ENCODE measurements around the gene SH3TC2. TPM values are rescaled to one million over a fixed set of nuclear protein-coding genes. Genes with fewer than 3 reads are reported as not detected.

The SH3TC2 gene
- total RNA-seq, 1 donor from 2014 or later: 0.41 TPM

DNA sequence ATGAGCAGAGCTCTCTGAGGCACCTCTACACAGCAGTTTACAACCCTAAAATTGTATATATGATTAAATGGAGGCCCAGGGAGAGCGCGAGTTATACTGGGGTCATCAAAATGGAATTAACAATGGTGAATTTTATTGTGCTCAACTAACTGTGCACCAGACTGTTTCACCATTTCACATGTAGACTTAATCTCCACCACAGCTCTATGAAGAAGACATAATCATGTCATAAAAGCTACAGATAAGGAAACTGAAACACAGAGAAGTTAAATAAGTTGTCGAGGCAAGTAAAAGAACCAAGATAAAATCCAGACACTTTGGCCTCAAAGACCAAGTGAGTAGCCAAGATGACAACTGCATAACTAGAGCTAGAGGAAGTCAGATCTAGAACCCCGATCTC lies 1.5 kb downstream of the SH3TC2 start:
- DNase-seq (ENCODE audit: low spot score in 2 of 2) (no peak), FAIRE-seq (no peak)

DNA sequence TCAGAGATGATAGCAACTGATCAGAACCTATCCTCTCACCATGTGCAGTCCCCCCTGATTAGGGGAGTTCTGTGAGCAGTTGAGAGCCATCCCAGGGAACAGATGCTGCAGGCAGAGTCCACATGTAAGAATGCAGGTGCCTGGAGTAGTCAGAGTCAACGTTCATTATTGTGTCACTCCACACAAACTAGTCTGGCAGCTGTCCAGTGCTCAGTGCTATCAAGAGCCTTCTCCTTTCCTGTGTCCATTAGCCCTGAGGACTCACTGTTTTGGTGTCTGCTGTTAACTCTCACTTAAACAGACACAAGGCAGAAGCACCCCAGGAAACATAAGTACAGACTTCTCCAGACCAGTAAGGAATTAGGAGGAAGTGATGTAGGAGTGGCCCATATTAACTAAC lies 2.5 kb downstream of the SH3TC2 start:
- DNase-seq (ENCODE audit: low spot score in 2 of 2): no peak
- no peak for FAIRE-seq

DNA sequence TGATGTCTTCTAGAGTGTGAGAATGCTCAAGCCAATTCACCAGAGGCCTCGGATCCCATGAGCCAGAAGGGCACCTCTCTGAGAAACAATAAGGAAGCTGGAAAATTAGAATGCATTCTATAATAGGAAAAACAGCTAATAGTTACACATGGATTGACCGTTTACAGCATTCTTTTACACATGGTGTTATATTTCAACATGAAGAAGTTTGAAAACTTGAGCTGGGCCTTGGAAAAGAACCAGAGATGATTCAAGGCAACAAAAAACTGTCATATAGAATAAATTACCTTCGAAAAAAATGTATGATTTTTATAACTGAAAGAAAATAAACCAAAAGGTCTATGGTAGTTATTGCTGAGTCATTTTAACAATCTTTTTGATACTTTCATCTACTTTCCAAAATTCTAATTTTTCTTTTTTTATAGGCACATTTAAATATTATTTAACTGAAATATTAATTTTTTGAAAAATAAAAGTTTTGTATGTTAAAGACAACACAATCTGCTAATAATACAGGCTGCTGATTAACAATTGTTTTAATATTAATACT lies 6.2 kb downstream of the SH3TC2 start:
- FAIRE-seq (peak; percentile 65), DNase-seq (ENCODE audit: low spot score in 2 of 2) (no peak)

DNA sequence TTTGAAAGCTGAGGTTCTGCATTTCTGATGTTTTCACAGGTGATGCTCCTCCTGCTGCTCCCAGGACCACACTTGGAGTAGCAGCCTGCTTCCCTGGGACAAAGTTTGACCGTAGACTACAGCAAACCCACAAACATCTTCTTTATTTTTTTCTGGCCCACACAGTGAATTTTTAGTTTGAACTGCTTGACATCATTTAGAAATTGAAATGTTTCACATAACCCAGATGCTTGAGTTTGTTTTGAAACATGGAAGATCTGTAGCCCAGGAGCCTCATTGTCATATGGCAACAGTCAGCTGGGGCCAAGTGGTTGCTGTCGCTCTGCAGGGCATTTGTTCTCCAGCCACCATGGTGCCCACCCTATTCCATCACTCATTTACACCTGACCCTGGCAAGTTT lies 8.4 kb downstream of the SH3TC2 start:
- FAIRE-seq (no peak), DNase-seq (ENCODE audit: low spot score in 2 of 2) (no peak)

DNA sequence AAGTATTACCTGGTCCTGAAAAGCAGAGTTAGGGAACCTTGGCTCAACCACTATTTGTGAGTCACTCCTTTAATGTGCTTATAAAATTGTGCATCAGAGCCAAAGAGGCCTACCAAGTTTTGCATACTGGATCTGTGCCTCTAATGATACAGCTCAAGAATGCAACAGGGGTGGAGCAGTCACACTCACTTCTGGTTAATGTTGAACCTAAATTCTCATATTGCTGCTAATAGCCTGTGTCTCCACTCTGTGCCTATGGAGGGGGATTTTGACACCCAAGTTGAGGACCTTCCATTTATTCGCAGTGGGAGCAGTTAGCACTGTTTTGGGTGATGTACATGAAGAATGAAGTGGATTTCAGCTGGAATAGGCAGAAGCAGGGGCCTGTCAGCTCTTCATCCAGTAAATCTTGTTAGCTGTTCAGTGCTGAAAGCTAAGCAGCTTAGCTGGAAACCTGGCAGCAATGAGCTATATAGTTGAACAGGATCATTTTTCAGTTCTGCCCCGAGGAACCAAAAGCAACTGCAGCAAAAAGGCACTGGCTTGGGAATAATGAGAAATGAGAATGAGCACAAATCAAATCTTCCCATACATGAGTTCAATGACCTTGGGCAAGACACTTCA lies 9.7 kb downstream of the SH3TC2 start:
- no peak for DNase-seq (ENCODE audit: low spot score in 2 of 2)
- no peak for FAIRE-seq

DNA sequence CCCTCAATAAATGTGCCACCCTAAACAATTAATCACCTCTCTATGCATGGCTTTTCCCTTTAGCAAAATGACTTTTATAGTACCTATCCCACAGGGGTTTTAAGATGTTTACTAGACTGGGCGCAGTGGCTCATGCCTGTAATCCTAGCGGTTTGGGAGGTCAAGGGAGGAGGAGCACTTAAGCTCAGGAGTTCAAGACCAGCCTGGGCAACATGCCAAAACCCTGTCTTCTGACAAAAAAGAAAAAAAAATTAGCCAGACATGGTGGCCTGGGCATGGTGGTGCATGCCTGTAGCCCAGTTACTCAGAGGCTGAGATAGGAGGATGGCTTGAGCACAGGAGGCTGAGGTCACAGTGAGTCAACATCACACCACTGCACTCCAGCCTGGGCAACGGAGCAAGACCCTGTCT lies 13.5 kb downstream of the SH3TC2 start:
- DNase-seq (ENCODE audit: low spot score in 2 of 2) (no peak), FAIRE-seq (no peak)

DNA sequence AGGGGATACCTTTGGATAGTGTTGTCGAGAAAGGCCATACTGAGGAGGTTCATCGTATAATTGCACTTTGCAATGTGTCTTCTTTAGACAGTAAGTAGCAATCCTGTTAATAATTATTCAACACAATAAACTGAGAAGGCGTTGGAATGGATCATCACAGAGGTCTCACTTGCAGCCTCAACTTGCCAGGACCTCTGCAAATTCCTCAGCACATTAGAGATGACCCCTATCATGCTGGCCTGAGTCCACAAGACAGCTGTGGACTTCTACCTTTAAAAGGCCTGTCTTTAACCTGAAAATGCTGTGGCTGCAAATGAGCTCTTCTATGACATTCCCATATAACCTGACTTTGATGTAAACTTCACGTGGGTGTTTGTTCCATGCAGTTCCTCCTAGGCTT lies 14.1 kb downstream of the SH3TC2 start:
- FAIRE-seq (no peak), DNase-seq (ENCODE audit: low spot score in 2 of 2) (no peak)

DNA sequence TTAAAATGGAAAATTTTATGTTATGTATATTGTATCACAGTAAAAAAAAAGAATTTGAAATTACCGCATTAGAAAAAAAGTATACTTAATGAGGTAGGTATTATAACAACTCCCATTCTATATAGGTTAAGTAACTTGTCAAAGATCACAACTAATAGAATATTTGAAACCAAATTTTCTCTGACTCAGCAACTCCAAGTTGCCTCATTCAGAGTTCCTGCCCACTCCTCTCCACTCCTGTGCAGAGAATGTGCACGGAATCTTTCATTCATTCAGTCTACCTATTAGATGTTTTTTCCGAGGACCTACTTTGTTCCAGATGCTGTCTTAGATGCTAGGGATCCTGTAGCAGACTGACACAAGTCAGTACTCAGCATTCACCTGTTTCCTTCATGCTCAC lies 15.4 kb downstream of the SH3TC2 start:
- FAIRE-seq: no peak
- DNase-seq (ENCODE audit: low spot score in 2 of 2): no peak

DNA sequence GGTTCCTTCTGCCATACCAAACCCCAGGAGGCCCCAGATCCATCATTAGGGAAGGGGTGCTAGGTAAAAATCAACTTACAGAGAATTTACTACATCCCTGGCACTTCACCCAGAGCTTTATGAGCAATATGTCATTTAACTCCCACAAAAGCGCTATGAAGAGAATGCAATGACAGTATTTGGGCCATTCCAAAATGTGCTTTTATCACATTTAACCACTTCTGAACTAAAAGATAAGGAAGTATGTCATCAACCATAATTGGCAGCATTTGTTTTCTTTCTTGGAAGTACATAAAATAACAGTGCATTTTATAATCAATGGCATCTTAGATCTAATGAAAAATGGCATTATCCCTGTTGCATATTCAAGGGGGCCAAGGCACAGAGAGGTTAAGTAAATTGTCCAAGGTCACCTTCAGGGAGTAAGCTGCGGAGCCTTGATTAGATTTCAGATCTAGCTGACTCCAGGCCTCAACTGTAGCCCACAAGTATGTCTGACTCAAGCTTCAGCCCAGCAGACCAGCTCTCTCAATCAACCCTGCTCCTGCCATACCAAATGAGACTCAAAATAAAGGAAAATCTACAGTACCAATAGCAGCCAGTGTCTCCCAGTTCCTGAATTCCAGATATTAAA lies 16.5 kb downstream of the SH3TC2 start:
- no peak for FAIRE-seq
- DNase-seq (ENCODE audit: low spot score in 2 of 2): no peak

DNA sequence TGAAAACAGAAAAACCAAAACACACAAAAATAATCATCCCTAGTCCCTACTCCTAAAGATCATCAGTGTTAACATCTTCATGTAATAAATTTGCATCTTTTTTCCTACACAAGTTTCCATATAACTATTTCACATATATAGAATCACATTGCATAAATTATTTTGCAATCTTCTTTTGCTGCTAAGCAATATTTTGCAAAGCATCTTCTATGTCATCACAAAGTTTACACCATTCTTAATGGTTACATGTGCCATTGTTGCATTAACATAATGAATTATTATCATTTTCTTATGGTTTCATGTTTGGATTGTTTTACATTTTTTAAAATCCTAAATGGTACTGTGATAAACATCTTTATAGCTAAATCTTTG lies 17.8 kb downstream of the SH3TC2 start:
- DNase-seq (ENCODE audit: low spot score in 2 of 2): no peak
- no peak for FAIRE-seq

DNA sequence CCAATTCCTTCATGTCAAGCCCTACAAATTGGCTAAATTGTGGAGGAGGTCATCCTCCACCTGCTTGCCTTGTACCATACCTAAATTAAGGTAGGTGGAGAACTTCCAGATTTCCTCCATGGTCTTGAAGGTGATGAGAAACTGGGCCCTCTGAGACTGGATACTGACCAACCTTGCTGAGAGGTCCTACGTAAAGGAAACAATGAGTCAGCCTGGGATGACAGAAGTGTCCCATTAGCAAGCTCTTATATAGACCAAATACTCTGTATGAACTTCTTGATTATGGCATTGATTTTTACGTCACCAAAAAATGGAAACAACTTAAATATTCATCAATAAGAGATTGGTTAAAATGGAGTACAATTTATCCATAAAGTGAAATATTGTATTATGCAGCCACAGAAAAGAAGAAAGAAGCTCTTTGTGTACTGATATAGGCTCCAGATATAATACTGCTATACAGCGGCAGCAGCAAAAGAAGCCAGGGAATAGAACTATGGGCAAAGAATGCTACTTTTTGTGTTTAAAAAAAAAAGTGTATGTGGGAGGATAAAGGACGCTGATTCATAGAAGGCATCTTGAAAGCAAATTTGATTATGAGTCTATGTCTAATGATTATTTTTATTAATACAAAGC lies 18.3 kb downstream of the SH3TC2 start:
- FAIRE-seq (no peak), DNase-seq (ENCODE audit: low spot score in 2 of 2) (no peak)

DNA sequence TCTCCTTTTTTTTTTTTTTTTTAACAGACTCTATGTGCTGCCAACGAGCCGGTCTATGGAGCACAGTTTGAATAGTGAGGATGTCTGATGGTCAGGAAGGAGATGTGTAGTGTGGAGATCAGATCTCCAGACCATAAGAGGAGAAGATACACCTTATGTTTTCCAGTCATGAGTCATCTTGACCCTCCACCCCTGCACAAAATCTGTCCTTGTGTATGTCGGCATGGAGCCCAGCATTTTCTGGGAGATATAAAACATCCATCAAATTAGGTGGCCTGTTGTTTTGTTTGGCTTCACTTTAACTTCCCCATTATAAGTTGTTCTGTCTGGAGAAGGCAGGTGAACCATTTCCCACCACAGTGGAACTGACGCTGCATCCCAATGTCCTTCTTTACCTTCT lies 19.2 kb downstream of the SH3TC2 start:
- FAIRE-seq (no peak), DNase-seq (ENCODE audit: low spot score in 2 of 2) (no peak)

DNA sequence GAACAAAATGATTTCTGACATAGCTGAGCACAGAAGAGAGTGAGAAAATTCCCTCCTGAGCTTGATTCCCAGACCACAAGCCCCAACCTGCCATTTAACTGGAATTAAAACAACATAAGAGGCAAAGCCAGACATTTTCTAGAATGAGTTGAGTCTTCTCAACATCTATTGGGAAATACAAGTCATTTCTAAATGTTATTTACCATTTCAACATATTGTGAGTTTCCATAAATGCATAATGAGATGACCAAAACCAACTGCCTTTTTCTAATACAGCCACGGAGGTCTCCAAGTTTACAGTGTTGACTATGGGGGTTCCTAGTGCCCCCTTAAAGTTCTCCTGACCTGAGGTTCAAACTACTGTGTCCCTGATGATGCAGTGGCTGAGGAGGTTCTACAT lies 20.0 kb downstream of the SH3TC2 start:
- no peak for FAIRE-seq
- no peak for DNase-seq (ENCODE audit: low spot score in 2 of 2)

DNA sequence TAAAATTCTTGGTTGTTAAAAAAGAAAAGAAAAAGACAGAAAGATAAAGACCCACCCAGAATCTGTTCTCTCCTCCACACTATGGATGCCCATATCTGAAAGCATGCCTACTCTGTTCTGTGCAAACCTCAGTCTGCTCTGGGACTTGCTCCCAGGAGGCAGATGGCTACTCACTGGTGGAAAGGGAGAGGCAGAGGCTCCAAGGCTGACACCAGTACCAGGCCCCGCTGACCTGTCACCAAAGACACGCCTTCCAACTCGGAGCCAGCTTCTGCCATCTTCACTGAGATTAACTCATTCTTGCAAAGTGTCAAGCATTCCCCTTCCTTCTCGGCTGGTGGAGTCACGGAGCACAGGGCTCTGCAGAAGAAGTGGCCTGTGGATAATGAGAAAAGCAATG lies 21.6 kb downstream of the SH3TC2 start:
- FAIRE-seq (no peak), DNase-seq (ENCODE audit: low spot score in 2 of 2) (no peak)

DNA sequence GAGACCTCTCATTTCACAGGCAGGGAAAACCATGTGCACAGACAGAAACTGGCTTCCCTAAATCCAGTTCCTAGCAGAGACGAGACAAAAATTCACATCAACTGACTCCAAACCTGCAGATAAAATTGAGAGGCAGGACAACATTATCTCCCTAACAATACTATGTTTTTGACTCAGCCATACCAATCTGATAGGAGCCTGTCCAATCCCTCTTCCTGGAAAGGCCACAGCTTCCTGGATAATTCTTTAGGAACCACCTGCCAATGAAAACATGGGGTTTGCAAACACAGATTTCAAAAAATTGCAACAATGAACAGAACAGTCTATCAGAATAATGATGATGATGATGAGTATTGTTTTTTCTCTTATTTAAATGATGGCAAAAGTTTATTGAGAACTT lies 22.4 kb downstream of the SH3TC2 start:
- no peak for FAIRE-seq

DNA sequence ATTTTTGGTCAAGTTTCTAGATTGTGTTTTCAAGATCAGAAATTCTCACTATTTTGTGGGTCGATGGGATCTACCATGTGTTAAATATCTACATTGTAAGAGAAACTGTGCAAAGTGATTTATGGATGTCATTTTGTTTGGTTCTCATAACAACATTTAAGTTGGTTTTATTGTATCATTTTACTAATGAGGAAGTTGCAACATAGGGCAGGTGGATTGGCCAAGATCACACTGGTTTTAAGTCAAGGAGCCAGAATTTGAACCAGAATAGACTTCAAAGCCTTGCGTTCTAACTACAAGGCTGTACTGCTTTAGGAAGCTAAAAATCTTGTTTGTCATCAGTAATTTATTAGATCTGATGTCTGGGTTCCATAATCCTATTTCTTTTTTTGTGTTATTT lies 23.4 kb downstream of the SH3TC2 start:
- FAIRE-seq: no peak
- no peak for DNase-seq (ENCODE audit: low spot score in 2 of 2)

More for the DNA sequence above, 22.4 kb downstream of the SH3TC2 start:
- no peak for DNase-seq (ENCODE audit: low spot score in 2 of 2)

DNA sequence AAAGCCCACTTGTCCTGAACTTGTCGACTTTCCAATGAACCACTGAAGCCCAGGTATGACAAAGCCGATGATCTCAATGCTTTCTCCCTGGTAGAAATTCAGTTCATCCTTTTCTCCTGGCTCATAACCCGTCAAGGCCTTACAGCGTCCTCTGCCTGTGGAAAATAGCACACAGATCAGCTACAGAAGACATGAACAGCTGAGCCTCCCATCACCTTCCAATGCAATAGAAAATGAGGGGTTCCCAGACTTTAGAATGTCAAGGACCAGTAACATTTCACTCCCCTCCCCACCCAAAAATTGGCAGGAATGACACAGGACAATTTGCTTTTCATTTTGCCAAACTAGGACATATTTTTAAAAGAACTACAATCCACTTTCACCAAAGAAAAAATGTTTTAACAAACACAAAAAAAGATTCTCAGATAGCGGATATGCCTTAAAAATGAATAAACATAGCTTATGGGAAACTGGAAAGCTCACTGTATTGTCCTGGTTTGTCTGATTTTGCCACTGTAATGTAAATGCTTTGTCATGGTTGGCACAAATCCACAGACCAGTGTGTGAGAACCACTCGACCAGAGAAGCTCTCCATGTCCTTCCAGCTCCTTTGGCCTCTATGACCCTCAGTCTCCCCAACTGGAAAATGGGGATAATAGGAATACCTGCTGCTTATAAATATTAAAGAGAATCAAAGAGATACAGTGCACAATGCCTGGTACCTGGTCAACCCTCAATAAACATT lies 24.4 kb downstream of the SH3TC2 start:
- FAIRE-seq: no peak

DNA sequence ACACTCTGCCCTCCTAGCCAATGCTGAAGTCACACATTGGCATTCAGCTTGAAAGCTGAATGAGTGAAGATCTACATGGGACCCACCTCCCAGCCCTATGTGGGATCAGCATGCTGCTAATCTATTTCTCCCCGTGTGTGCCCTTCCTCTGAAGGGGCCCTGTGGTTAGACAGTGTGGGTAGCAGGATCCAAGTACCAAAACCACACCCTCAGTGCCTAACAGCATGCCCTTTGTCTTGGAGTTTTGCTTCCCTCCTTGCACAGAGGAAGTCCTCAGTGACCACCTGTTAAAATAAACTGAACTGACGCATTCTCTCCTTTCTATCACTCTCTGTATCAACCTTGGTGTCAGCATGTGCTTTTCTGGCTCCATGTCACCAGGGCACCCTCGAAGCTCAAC lies 25.0 kb downstream of the SH3TC2 start:
- FAIRE-seq (no peak), DNase-seq (ENCODE audit: low spot score in 2 of 2) (no peak)

More for the DNA sequence above, 24.4 kb downstream of the SH3TC2 start:
- no peak for DNase-seq (ENCODE audit: low spot score in 2 of 2)

DNA sequence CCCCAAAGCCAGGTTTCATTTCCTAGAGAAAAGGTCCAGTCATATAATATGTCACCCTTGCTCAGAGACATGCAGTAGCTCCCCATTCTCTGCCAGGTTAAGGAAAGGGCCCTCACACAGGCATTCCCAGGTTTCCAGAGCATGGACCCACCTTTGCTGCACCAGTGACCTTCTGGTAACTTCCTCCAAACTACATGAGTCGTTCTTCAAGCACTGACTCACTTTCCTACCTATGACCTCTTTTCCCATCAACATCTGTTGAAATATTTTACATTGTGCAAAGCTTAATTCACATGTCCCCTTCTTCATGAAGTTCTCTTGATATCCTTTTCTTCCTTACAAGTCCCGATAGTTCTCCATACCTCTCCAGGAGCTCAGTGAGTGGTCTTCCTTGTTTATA lies 25.9 kb downstream of the SH3TC2 start:
- FAIRE-seq: no peak
- no peak for DNase-seq (ENCODE audit: low spot score in 2 of 2)

DNA sequence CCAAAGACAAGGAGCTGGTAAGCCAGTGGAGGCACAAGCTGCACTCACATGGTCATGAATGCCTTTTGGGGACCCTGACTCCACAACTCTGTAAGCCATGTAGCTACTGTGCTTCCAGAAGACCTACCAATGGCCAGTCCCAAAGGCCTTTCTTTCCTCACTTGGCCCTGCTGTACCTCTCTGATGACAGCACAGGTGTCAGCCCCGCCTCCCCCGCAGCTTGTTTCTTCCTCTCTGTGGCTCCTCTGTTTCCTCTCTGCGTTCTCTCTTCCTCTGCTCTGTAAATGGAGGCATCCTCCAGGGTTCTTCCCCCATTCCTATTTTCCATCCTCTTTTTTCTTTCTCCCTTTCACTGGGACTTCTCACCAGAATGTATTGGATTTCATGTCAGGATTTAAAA lies 26.7 kb downstream of the SH3TC2 start:
- DNase-seq (ENCODE audit: low spot score in 2 of 2) (no peak), FAIRE-seq (no peak)

DNA sequence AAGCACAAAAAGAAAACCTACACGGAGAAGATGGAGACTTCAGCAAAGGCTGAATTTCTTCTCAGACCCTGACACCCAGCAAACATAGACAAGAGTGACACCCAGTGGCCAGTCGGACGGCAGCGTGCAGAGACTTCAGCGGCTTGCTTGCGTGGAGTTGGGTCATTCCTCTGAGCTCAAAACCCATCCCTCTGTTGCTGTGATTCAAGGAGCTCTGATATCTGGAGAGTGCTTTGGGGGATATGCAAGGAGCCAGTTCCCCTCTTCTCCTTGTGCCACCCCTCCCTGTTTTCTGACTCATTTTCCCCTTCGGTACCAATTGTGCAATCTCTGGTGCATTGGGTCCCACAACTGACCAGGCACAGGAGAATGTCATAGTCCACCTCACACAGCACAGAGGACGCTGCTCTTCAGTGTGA lies 27.5 kb downstream of the SH3TC2 start:
- no peak for FAIRE-seq
- DNase-seq (ENCODE audit: low spot score in 2 of 2): peak in 1 of 2 donors; percentile 43

All from frontal cortex (tissue), 4 donors.